PC-3 (cell line): ENCODE data around the gene GFOD1. TPM values are rescaled to one million over a fixed set of nuclear protein-coding genes. Genes with fewer than 3 reads are reported as not detected.

Source experiments
- ATAC-seq: fragments of 200-7000 bp; cut with Tn5 transposase; 2 replicates; pipeline ENCODE4 v1.9.1; 2020; ENCODE audit warnings: mild to moderate bottlenecking, moderate library complexity
- BruUV-seq: library from RNA; stranded (reverse); fragments of 400-500 nt; replicated peaks from 2 replicates; lab custom pipeline; 2021; lab: Mats Ljungman, UMichigan
- CTCF ChIA-PET: fragments of 300-600 bp; sonication (Branson Sonifier 250); formaldehyde crosslinking; loops from one replicate; lab custom pipeline; 2022; ENCODE audit warnings: antibody characterized with exemption; lab: Charles Lee
- POLR2A ChIA-PET: fragments of 300-600 bp; sonication (Branson Sonifier 250); formaldehyde crosslinking; loops from one replicate; lab custom pipeline; 2022; ENCODE audit warnings: antibody characterized with exemption; ENCODE audit not compliant: unreplicated experiment; lab: Charles Lee
- DNase-seq: peaks from one replicate; pipeline ENCODE4 v3.0.0-alpha.2; 2015
- H2AFZ ChIP-seq: fragments of 300-600 bp; sonication (generic); 2 replicates; pipeline ENCODE4 v1.6.0; 2016; ENCODE audit warnings: antibody characterized with exemption, low read length
- H3F3A ChIP-seq: fragments of 300-600 bp; sonication (generic); one replicate; pipeline ENCODE4 v1.6.0; 2017; ENCODE audit warnings: antibody characterized with exemption, low read length, control low read depth, mild to moderate bottlenecking; ENCODE audit not compliant: unreplicated experiment
- H3K27ac ChIP-seq: fragments of 300-600 bp; sonication (generic); 2 replicates; pipeline ENCODE4 v1.5.1; 2016; ENCODE audit warnings: mild to moderate bottlenecking, low read length
- H3K27me3 ChIP-seq: fragments of 300-600 bp; sonication (generic); 2 replicates; pipeline ENCODE4 v1.6.1; 2016; ENCODE audit warnings: low read length, mixed read lengths
- H3K36me3 ChIP-seq: fragments of 300-600 bp; sonication (generic); 2 replicates; pipeline ENCODE4 v1.6.1; 2016; ENCODE audit warnings: low read depth, mixed run types, low read length, mixed read lengths
- H3K4me1 ChIP-seq: fragments of 300-600 bp; sonication (generic); 2 replicates; pipeline ENCODE4 v1.5.1; 2016; ENCODE audit warnings: low read length; ENCODE audit not compliant: insufficient read depth
- H3K4me2 ChIP-seq: fragments of 300-600 bp; sonication (generic); 2 replicates; pipeline ENCODE4 v1.6.0; 2016; ENCODE audit warnings: low read length
- H3K4me3 ChIP-seq: fragments of 300-600 bp; sonication (generic); 2 replicates; pipeline ENCODE4 v1.5.1; 2016; ENCODE audit warnings: mild to moderate bottlenecking, low read length, mixed read lengths
- H3K79me2 ChIP-seq: fragments of 300-600 bp; sonication (generic); 2 replicates; pipeline ENCODE4 v1.6.1; 2017; ENCODE audit warnings: low read length, mixed read lengths
- H3K9ac ChIP-seq: fragments of 300-600 bp; sonication (generic); 2 replicates; pipeline ENCODE4 v1.6.0; 2016; ENCODE audit warnings: mild to moderate bottlenecking, low read length
- H3K9me2 ChIP-seq: fragments of 300-600 bp; sonication (generic); replicated peaks from 2 replicates; pipeline ENCODE4 v1.6.1; 2016; ENCODE audit warnings: mixed run types, low read length, mixed read lengths
- H3K9me3 ChIP-seq: fragments of 300-600 bp; sonication (generic); 2 replicates; pipeline ENCODE4 v1.6.1; 2016; ENCODE audit warnings: low read length, mixed read lengths
- H4K20me1 ChIP-seq: fragments of 300-600 bp; sonication (generic); 2 replicates; pipeline ENCODE4 v1.6.1; 2016; ENCODE audit warnings: low read length, mixed read lengths
- EZH2 ChIP-seq: fragments of 300-600 bp; sonication (generic); IDR thresholded peaks from one replicate; pipeline ENCODE4 v1.6.1; 2017; ENCODE audit warnings: antibody characterized with exemption, mild to moderate bottlenecking, low read length; ENCODE audit not compliant: unreplicated experiment
- EZH2phosphoT487 ChIP-seq: fragments of 300-600 bp; sonication (generic); IDR thresholded peaks from 2 replicates; pipeline ENCODE4 v1.6.1; 2018; ENCODE audit warnings: mild to moderate bottlenecking, antibody characterized with exemption, low read length, borderline replicate concordance
- intact Hi-C: fragments of 100-400 bp; cut with micrococcal nuclease; formaldehyde crosslinking; loops from 2 replicates; pipeline ENCODE4 v1.9.0; 2023
- total RNA-seq: library from RNA; depleted of rRNA; stranded (reverse); fragments of >200 nt; gene quantifications from 2 replicates; pipeline ENCODE4 v1.2.3, GENCODE V29; 2014
- TF ChIP-seq, protein P1 (sequence below): fragments of 300-600 bp; sonication (generic); conservative IDR thresholded peaks from 2 replicates; pipeline ENCODE4 v1.5.1; 2017; ENCODE audit warnings: antibody characterized with exemption, low read depth, mild to moderate bottlenecking, low read length

Gene GFOD1
- total RNA-seq, 1 experiment from 2014 or later: 16.0 TPM

- no peaks in the 10 kb centered on the region for H3K27me3 ChIP-seq
- no peak overlapping the region for H3K9ac ChIP-seq
- TF ChIP-seq EZH2phosphoT487: no peak
- TF ChIP-seq, protein P1, sequence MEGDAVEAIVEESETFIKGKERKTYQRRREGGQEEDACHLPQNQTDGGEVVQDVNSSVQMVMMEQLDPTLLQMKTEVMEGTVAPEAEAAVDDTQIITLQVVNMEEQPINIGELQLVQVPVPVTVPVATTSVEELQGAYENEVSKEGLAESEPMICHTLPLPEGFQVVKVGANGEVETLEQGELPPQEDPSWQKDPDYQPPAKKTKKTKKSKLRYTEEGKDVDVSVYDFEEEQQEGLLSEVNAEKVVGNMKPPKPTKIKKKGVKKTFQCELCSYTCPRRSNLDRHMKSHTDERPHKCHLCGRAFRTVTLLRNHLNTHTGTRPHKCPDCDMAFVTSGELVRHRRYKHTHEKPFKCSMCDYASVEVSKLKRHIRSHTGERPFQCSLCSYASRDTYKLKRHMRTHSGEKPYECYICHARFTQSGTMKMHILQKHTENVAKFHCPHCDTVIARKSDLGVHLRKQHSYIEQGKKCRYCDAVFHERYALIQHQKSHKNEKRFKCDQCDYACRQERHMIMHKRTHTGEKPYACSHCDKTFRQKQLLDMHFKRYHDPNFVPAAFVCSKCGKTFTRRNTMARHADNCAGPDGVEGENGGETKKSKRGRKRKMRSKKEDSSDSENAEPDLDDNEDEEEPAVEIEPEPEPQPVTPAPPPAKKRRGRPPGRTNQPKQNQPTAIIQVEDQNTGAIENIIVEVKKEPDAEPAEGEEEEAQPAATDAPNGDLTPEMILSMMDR: no peak
- intact Hi-C loops: no loop called here
- no peaks in the 10 kb centered on the region for H3K9me3 ChIP-seq
- no TSS peak for BruUV-seq
- no peak overlapping the region for H3K4me3 ChIP-seq
- ChIA-PET POLR2A (no interaction called here), CTCF (no interaction called here)
- H3K79me2 ChIP-seq: peaks cover 88% of the 10 kb centered on the region
- H3F3A ChIP-seq: peaks cover 4% of the 10 kb centered on the region
- H4K20me1 ChIP-seq: 0 out of 2 replicates have a peak, but pooled peaks cover 10% of the 10 kb centered on the region
- H3K4me1 ChIP-seq: peaks cover 62% of the 10 kb centered on the region
- no peak overlapping the region for H3K27ac ChIP-seq
- H3K9me2 ChIP-seq: no peaks in the 10 kb centered on the region
- DNase-seq (peak; percentile 57), ATAC-seq (peak; percentile 16; the same call in 1 of the 2 replicates)
- peak overlapping the region; percentile 46 for H3K4me2 ChIP-seq
- peaks cover 15% of the 10 kb centered on the region; the same call in 1 of the 2 replicates for H3K36me3 ChIP-seq
- no peak overlapping the region for H2AFZ ChIP-seq
Observed at GRCh38 chr6:13480631-13481501, 6.5 kb downstream of the GFOD1 start.

DNA sequence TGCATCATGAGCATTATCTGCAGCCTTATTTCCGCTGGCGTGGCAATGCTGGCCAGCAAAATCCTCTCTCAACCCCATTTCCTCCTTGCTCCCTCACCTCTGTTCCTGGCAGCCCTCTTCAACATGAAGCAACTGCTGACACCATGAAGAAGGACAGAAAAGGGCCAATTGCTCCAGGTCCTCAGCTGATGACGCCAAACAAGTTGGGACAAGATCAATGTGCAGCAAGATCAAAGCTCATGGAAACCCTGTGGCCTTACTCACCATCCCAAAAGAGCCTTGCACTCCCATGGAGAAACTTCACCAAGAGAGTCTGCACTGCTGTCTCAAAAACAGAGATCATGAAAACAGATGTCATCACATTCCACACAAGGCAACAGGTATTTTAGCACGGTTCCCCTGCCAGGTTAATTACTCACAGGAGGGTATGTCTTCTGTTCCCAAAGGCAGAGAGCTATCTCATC lies 7.4 kb downstream of the GFOD1 start:
- H3K27me3 ChIP-seq: no peaks in the 10 kb centered on the region
- TF ChIP-seq EZH2: no peak
- TF ChIP-seq EZH2phosphoT487: no peak
- TF ChIP-seq, protein P1: no peak
- H3K4me3 ChIP-seq: no peak overlapping the region
- CTCF ChIA-PET: no interaction called here
- H3K4me2 ChIP-seq: no peak overlapping the region
- H3K9me2 ChIP-seq: no peaks in the 10 kb centered on the region
- H3K9ac ChIP-seq: no peak overlapping the region
- peaks cover 4% of the 10 kb centered on the region for H3F3A ChIP-seq
- ATAC-seq (no peak), DNase-seq (no peak)
- POLR2A ChIA-PET: no interaction called here
- H3K36me3 ChIP-seq: peaks cover 15% of the 10 kb centered on the region; the same call in 1 of the 2 replicates
- BruUV-seq: no TSS peak
- intact Hi-C loops: no loop called here
- no peaks in the 10 kb centered on the region for H3K9me3 ChIP-seq
- H3K79me2 ChIP-seq: peaks cover 81% of the 10 kb centered on the region
- H3K27ac ChIP-seq: no peak overlapping the region
- 0 out of 2 replicates have a peak, but pooled peaks cover 6% of the 10 kb centered on the region for H4K20me1 ChIP-seq
- H3K4me1 ChIP-seq: peaks cover 61% of the 10 kb centered on the region
- H2AFZ ChIP-seq: no peak overlapping the region
